GM19025 (cell line): ENCODE measurements around the gene SSH2.

ENCODE experiments used
- ATAC-seq: cut with Tn5 transposase; IDR thresholded peaks from one replicate; pipeline ENCODE4 v1.9.1; 2021; ENCODE audit warnings: mild to moderate bottlenecking, low read depth, moderate library complexity; ENCODE audit not compliant: unreplicated experiment

SSH2 gene

DNA sequence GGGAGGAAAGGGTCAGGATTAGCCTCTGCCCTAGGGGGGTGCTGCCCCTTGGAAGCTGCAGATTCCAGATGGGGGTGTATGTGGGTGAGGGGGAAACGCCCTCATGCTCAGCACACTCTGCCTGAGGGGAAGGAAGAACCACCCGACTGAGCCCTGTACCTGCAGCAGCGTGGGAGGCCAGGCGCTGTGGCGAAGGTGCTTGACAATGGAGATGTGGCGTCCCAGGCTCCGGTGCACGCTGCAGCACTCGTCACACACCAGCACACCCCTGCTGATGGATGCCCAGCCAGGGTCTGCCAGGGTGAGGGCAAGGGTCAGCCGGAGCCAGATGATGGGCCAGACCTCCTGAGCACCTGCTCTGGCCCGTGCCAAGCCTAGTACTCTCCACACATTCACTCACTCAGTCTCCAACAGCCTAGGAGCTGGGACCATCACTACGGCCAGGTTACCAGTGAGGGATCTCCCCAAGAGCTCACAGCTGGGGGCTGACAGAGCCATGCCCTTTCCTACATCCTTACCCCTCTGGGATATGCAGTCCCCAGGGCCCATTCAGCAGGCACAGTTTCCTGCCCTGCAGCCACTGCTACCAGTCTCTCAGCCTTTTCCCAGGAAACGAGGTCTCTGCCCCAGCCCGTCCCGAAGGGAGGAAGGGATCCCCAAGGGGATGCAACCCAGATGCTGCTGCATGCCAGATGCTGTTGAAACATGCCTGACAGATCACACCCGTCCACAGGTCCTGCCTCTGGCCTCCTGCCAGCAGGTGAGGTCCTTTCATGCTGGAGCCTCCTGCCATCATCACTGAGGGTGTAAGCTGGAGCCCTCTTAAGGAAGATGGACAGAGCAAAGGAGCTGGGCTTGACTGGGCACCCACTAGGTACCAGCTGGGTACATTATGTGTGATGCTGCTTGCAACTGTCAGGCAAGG is 346.4 kb downstream of the SSH2 start:
- no peak for ATAC-seq

DNA sequence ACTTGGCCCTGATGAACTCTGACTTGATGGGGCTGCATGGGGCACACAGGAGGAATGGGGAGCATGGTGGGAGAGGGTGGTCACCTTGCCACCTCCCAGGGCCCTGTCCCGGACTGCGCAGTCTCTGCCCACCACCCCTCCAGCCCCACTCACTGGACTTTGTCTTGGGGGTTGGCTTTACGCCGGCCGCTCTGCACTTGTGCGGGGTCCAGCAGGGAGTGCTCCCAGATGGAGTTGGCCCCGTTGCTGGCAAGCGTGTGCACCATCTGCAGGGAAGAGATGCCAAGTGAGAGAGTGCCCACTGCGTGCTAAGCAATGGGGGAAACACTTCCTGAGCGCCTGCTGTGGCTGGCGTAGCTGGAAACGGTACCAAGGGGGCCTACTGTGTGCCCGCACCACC is 347.3 kb downstream of the SSH2 start:
- ATAC-seq: no peak

DNA sequence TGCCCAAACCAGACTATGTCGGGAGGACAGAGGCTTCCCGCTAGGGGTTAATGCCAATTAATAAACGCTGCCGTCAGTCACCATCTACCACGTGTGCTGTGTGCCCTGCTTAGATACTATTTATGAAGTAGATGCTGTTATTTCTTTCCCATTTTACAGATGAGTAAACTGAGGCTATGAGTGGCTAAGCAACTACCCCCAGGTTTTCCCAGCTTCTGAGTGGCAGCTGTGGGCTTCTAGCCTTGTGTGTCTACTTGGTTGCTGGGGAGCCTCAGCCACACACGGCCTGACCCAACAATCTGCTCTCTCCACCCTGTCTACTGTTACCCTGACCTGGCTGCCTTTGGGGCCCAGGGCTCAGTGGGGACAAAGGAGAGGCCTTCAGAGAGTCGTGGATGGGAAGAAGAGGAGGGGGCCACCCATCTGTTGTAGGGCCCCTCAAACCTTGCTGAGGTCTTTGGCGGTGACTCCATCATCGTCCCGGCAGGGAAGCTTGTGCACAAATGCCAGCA is 347.7 kb downstream of the SSH2 start:
- ATAC-seq: no peak

DNA sequence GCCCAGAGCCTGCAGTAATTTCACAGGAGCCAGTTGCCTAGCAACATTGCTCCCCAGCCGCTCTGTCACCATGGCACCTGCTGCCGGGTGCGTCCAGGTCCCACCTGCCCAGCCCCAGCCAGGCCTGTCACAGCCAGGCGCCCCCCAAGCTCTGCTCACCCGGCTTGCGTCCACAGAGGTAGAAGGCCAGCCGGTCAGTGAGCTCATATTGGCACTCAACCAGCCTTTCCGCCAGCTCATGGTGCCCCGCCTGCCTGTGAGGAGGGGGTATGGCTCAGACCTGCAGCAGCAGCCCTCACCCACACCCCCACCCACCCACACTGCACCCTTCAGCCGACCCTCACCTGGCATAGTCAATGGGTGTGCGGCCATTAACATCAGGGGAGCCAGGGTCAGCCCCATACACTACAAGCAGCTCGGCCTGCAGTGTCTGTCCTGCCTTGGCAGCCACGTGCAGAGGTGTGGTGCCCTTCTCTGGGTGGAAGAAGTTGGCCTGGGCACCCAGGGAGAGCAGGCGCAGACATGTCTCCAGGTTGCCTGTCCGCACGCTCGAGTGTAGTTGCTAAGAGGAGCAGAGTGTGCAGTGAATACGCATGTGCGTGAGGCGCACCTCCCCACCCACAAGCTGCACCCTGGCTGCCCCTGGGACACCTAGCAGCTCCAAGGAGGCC is 348.3 kb downstream of the SSH2 start:
- no peak for ATAC-seq

DNA sequence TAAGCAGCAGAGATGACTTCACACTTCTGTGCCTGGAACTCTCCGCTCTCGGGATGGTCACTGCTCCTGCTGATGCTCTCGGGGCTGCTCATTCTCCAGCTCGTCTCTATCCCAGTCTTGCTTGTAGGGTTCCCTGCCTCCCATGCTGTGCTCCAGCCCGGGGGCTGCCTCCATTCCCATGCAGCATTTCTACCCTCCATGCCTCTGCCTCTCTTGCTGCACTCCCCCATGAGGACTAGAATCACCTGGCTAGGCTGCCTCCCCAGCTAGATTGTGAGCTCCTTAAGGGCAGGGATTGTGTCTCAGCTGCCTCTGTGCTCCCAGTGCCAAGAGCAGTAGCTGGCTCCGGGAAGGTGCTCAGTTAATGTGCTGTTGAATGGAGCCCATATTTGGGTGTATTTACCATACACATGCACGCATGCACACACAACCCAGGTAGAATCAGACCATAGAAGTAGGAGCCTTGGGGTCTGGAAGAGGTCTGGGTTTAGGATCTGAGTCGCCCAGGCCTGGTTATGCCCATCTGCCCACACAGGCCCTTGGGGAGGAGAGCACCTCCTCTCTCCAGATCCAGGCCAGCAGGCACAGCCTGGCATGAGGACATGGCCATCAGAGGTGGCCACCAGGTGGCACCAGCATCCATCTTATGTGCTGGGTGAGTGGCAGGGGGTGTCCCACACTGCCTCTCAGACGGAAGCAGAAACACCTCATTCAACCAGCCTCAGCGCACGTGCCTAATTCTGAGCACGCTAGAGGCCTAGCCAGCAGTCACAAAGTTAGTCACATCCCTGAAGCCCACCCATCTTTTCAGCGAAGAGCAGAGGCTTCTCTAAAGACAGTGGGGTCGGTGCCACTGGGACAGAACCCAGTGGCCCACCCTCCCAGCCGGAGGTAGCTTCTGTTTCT is 349.9 kb downstream of the SSH2 start:
- peak; percentile 78 for ATAC-seq

DNA sequence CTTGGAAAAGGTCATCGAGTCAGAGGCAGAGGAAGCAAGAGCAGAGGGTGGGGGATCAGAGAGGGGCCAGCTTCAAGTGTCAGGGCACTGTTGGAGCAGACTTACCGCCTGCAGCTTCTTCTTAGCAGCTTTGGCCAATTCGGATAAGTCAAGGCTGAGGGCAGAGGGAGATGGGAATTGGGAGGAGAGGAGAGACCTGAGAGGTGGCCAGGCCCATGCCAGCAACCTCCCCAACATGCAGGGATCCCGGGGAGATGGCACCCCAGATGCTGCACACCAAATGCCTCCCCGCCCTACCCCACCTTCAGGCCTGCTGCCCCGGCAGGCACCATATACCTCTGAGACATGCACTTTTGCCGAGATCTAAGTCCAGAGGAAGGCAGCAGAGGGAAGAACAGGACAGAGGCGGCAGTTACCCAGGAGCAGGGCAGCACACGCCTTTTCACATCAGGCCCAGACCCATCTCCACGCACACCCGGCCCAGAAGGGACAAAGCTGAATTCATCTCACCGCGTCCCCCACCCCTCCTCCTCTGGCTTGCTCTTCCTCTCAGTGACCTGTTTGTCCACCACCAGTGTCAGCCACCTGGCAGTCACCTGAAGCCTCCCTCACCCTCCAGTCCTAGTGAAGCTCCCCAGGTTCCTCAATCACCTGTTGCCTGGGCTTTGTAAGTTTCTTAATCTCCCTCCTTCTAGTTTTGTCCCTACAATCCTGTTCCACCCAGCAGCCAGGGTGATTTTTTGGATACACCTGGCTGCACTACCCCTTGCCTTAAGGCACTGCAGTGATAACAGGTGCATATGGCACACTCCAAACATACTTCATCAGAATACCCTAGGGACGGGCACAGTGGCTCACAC is 351.2 kb downstream of the SSH2 start:
- no peak for ATAC-seq

DNA sequence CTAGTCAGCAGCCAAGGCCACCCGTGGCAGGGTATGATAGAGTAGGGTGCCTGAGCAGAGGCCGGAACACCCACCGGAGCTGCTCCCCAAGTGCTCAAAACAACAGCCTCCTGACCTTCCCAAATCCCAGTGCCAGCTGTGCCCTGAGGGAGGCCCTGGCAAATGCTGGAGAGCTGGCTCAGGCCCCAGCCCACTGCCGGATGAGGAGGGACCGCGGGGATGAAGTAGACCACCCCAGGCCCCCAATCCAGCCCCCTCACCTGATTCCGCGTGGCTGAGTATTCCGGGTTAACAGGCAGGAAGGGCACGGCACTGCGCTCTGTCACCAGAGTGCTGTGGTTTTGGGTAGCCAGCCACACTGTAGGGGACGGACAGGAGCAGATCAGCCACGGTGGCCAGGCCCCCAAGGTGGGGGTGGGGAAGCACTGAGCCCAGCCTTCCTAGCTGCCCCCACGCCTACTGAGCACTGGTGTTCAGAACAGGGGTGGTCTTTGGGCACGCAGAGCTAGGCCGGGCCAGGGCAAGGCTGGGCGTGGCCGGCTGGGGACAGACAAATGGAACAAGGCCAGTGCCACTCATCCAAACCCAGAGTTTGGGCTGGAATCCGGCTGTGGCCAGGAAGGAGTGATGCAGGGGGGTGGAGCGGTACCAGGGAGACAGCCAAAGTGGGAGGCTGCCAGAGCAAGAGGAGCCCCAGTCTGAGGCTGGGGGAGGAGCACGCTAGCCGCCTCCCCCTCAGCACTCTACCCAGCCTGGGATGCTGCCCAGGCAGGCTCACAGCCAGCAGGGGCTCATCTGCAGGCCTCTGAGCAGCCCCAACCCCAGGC is 352.4 kb downstream of the SSH2 start:
- ATAC-seq: no peak

DNA sequence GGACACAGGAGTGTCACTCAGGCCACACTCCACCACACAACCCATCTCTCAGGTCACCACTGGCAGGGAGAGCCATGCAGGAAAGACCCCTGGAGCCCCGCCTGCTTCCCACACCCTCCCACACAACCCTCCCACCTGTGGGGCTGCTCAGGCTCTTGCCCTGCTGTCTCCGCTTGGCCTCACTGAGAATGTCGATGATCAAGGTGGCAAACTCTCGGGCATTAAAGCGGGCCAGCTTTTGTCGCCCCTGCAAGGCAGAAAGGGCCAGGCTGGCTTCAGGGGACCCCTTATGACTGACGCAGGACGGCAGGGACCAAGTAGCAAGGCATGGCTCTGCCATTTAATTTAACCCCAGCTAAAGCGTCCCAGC is 353.0 kb downstream of the SSH2 start:
- ATAC-seq: no peak

DNA sequence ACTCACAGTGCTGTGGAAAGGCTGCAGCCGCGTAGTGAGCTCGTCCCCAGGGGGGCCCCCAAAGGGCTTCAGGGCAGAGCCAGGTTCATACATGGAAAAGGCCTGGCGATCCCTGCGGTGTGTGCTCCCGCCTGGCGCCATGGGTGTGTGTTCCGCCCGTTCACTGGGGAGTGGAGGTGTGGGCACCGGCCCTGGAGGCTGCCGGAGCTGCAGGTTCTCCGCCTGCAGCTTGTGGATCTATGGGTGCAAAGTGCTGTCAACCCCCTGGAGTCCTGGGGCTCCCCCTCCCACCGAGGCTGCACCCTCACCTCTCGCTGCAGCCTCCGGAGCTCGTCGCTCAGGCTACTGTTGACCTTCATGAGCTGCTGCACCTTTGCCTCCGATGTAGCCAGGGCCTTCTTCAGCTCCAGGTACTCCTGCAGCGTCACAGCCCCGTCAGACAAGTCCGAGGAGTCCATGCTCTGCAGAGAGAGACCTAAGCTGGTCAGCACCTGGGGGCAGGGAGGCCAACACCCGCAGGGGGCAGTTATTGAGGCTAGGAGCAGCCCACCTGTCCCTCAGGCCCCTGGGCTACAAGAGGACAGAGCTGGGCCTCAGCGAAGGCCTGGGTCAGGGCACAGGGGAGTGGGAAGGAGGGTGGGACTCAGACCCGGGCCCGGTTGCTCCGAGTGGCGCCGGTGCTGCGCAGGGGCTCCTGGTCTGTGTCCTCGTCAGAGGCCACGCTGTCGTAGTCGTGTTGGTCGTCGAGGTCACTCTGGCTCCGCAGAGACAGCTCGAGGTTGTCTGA is 353.6 kb downstream of the SSH2 start:
- ATAC-seq: no peak
